HG02884 (cell line): ENCODE data around the gene DFFA.
"Not testable (repeated sequence)": the region's sequence is repeated elsewhere in the genome, so short reads cannot be mapped to it uniquely, and the experiment has no call there.

Source experiments
- ATAC-seq: cut with Tn5 transposase; IDR thresholded peaks from one replicate; pipeline ENCODE4 v1.9.1; 2021; ENCODE audit warnings: mild to moderate bottlenecking, moderate library complexity; ENCODE audit not compliant: unreplicated experiment

The DFFA gene

DNA sequence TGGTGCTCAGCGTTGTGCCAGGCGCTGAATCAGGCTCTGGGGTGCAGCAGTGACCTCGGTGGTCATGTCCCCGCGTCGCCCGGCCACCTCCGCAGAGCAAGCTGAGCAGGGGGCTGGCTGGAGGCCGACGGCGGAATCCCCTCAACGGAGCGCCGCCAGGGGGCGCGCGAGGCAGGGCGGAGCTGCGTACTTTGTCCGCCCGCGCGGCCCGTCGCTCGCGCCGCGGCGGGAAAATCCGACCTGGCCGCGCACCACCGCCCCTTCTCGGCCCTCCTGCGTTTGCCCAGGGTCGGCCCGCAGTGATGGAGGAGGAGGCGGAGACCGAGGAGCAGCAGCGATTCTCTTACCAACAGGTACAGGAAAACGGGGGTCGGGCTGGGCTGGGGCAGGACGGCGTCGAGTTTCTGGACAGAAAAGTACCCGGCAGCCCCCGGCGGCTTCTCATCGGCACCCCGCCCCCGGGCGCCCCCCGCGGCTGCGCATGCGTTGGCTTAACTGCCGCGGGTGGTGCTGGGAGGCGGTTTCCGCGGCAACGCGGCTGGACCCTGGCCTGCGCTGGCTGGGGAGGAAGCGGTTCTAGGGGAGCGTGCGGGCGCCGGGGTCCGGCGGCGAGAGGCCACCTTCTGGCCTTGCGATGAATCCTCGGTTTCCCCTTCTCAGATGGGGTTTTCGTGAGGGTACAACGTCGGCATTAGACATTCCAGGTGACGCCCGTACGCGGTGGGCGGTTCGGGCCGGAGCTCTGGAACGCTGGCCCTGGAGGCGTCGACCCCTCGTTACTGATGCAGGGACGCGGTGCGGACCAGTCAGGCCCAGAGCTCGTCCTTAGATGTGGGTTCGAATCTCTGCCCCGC lies 41.9 kb downstream of the DFFA start, which contains the start of gene CENPS:
TSS of gene CENPS (plus strand) at position 218 of the 854 bp plus-strand sequence. CDS start at position 303, 85 bp downstream.
- ATAC-seq, result peak; percentile 77

DNA sequence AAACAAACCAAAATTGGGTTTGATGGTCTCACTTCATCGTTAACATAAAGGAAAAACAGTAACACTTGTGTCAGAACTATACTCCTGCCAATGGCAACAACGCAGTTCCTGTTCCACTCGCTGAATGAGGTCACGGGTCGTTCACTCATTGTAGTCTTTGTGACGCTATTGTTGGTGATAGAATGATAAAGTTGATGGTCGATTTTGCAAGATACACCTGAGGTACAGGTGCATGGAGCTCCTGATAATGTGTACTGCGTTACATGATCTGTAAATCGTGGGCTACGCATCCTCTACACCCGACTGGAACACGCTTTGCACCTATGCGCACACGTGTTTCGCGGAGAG lies 42.5 kb downstream of the DFFA start:
- ATAC-seq, result no peak

DNA sequence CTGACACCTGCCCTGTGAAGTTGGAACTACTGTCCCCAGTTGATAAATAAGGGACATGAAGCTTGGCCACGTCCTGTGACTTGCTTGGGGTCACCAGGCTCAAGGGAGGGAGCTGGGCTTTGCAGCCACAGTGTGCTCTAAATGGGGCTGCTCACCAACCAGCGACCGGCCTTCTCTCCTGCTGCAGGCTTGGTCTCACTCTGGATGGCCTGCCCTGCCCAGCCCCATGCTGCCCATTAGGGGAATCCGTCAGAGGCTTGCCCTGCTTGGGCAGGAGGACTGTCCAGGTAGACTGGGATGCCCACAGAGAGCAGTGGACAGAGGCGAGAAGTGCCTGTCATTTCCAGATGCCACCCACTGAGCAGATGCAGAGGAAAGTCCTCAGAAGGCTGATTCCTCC lies 43.3 kb downstream of the DFFA start:
- ATAC-seq, result no peak

DNA sequence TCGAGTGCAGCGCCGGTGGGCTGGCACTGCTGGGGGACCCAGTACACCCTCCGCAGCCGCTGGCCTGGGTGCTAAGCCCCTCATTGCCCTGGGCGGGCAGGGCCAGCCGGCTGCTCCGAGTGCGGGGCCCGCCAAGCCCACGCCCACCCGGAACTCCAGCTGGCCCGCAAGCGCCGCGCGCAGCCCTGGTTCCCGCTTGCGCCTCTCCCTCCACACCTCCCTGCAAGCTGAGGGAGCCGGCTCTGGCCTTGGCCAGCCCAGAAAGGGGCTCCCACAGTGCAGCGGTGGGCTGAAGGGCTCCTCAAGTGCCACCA lies 45.8 kb downstream of the DFFA start:
- not testable (repeated sequence) for ATAC-seq

DNA sequence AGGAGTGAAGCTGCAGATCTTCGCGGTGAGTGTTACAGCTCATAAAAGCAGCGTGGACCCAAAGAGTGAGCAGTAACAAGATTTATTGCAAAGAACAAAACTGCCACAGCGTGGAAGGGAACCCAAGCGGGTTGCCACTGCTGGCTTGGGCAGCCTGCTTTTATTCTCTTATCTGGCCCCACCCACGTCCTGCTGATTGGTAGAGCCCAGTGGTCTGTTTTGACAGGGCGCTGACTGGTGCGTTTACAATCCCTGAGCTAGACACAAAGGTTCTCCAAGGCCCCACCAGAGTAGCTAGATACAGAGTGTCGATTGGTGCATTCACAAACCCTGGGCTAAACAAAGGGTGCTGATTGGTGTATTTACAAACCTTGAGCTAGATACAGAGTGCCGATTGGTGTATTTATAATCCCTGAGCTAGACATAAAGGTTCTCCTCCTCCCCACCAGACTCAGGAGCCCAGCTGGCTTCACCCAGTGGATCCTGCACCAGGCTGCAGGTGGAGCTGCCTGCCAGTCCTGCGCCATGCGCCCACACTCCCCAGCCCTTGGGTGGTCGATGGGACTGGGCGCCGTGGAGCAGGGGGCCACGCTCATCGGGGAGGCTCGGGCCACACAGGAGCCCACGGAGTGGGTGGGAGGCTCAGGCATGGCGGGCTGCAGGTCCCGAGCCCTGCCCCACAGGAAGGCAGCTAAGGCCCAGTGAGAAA lies 46.3 kb downstream of the DFFA start:
- ATAC-seq, result not testable (repeated sequence)

DNA sequence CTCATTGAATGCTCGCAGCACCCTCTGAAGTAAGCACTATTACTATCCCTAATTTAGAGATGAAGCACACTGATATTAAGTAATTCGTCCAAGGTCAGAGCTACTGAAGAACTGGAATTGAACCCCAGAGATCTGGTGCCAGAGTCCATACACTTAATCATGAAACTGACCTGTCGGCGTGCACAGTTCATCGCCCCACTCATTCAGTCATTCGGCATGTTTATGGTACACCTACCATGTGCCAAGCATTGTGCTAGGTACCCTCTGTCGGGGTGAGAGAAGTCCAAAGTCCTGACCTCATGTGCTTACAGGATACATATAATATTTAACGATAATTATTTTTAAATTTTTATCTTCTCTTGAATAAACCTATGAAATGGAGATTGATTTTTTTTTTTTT lies 47.7 kb downstream of the DFFA start:
- no peak for ATAC-seq

DNA sequence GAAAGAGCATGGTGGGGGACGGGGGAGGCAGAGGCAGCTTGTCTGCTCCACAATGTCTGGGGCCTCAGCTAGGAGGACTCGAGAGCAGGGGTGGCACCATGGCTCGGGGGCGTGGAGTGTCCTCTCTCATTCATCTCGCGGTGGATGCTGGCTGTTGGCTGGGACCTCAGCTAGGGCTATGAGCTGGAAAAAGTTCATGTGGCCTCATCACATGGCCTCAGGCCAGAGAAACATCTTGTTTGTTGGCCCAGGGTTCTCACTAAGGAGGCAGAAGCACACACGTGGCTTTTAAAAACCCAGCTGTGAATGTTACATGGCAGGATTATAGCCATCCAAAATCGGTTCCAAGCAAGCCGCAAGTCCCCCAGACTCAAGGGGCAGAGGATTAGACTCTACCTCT lies 48.3 kb downstream of the DFFA start:
- ATAC-seq, result no peak

DNA sequence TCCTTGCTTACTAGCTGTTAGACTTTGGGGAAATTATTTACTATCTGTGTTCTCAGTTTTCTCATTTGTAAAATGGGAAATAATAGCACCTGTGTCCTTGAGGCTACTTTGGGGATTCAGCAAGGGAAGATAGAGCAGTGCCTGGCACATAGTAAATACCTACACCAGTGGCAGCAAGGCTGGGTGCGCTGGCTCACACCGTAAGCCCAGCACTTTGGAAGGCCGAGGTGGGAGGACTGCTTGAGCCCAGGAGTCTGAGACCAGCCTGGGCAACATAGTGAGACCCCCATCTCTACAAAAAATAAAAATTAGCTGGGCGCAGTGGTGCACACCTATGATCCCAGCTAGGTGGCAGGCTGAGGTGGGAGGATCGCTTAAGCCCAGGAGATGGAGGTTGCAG lies 50.7 kb downstream of the DFFA start:
- no peak for ATAC-seq

DNA sequence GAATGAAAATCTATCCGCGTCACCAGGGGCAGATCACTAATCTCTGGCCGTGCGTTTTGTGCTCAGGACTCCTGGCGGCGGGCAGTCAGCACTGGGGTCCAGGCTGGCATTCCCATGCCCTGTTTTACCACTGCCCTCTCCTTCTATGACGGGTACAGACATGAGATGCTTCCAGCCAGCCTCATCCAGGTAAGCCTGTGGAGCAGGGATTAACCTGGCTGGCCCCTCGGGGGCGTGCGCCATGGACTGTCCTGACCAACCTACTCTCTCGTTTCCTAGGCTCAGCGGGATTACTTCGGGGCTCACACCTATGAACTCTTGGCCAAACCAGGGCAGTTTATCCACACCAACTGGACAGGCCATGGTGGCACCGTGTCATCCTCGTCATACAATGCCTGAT lies 53.0 kb downstream of the DFFA start:
- ATAC-seq, result no peak

DNA sequence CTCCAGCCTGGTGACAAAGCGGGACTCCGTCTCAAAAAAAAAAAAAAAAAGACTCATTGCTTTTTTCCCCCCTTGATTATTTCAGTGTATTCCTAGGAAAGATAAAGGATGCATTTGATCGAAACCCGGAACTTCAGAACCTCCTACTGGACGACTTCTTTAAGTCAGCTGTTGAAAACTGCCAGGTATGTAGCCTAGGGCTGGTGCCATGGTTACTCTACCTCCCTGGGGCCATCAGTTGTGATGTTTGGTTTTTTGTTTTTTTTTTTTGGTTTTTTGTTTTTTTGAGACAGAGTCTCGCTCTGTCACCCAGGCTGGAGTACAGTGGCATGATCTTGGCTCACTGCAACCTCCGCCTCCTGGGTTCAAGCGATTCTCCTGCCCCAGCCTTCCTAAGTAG lies 53.6 kb downstream of the DFFA start:
- not testable (repeated sequence) for ATAC-seq

DNA sequence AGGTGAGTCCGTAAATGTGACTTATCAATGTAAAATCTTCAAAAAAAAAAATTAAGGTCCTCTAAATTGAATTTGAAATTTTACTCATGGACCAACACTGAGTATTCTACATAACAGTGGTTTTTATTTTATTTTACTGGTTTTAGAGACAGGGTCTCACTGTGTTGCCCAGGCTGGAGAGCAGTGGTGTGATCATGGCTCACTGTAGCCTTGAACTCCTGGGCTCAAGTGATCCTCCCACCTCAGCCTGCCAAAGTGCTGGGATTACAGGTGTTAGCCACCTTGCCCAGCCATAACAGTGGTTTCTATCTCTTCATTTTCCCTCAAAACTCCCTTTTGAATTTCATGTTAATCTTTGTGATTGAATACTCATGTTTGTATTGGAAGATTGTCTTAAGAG lies 56.4 kb downstream of the DFFA start:
- not testable (repeated sequence) for ATAC-seq

DNA sequence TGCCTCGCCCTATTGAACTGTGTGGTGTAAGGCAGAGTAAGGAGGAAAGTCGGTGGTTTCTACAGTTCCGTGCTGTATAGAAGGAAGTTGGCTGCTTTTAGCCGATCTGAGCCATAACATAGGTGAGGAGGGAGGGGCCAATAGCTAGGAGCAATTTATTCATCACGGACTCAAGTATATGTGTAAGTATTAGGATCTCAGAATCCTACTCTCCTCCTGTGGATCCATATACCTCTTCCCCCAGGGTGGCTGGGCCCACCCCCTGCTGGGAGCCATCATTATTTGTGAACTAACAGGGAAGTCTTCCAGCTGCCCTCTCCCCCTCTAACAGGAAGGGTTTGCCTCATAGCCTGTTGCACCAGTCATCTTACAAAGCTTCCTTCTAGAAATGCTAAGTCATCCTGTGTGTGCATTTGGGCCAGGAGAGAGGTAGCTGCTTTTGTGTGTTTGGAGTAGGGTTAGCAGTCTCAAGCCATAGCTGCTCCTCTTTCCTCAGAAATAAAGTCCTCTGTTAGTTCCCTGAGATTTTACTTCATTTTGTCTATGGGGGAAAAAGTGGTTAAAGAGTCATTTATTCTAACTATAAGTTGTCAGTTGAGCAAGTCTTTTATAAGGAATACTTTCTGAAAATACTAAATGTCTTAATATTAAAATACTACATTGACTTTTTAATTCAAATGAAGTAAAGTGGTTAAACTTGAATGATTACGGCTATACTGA lies 57.0 kb downstream of the DFFA start:
- no peak for ATAC-seq

DNA sequence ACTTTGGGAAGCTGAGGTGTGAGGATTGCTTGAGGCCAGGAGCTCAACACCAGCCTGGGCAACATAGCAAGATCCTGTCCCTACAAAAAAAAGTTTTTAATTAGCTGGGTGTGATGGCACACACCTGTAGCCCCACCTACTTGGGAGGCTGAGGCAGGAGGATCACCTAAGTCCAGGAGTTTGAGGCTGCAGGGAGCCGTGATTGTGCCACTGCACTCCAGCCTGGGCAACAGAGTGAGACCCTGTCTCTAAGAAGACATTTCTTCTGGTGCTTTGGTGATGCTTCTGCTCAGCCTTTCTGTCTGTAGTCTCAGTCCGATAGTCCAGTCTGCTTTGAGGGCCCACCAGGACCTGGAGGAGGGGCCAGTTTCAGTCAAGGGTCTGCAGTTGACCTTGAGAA lies 65.1 kb downstream of the DFFA start:
- no peak for ATAC-seq
